Fibroblast of upper back skin (primary cell): Measurements from ENCODE around the gene MAP1LC3B2.

ENCODE experiments used
- DNase-seq: peaks from one replicate; pipeline ENCODE4 v3.0.0-alpha.2; 2013

MAP1LC3B2 gene

GRCh38 chr12:116597886-116598285, 38.7 kb downstream of the MAP1LC3B2 start:
- no peak for DNase-seq

GRCh38 chr12:116598311-116599284, 39.4 kb downstream of the MAP1LC3B2 start:
- DNase-seq, result peak; percentile 40

DNA sequence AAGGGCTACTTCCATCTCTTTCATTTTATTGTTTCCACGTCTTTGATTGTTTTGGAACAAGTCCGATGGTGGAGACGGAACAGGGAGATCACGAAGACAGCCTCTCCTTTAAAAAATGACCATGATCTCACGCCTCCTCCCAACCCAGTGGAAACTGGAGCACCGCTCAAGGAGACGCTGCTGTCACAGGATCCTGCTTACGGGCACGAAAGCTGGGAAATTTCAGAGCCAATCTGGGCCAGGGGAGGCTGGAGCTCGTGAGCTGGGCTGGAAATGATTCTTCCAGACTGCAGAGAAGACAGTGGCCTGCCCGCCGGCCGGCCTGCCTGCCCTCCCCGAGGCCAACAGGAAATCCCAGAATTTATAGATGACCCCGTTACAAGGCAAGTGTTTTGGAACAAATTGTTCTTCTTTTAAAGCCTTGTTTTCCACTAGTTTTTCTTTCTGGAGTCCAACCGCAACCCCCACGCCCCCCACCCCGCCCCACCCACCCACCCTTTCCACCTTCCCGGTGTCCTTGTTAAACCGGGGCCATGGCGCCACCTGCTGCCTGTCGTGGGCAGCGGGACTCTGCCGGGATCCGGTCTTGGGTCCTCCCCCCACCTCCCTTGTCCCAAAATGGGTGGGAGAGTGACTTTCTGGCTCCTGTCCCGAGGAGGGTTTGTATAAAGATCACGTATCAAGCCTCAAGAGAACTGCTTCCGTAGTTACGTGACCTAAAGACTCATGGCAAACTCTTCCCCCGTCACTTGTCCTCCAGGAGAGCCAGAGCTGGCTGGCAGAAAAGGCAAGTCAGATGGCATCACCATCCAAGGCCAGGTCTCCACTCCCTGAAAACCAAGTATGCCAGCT, 40.3 kb downstream of the MAP1LC3B2 start:
- peak; percentile 69 for DNase-seq

- peak; percentile 58 for DNase-seq
Observed at GRCh38 chr12:116600959-116601918, 42.1 kb downstream of the MAP1LC3B2 start.

DNA sequence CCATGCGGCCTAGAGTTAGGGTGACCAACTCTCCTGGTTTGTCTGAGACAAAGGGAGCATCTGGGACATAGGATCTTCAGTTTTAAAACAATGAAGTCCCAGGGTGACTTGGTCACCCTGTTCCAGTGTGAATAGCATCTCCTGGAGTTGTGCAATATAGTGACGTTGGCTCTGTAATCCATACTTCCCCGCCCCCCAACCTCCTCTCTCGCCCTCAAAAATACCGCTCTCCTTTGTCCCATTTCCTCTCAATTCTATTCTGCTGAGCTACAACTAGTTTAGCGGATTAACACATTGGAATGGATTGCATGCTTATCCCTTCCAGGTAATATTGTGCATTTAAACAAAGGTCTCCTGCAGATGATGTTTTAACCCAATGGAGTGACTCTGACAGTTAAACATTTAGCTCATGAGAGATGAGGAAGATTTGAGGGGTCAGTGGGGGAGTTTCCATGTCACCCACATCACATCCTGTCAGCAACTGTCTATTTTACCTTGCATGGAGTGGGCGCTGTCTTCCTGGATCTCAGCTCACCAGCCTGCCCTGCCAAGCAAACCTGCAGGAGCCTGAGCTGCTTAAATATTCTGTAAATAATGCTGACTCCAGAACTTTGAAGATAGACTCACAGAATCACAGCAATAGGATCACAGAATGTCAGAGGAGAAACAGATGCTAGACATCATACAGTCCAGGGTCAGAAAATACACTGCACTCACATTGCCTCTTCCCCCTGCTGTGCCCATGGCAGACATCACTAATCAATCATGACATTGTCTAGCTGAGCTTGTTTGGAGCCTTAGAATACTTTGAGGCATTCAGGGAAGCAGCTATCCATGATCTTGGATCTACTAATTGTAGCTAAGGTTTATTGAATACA, 43.0 kb downstream of the MAP1LC3B2 start:
- no peak for DNase-seq

GRCh38 chr12:116603546-116604177, 44.5 kb downstream of the MAP1LC3B2 start:
- no peak for DNase-seq

DNA sequence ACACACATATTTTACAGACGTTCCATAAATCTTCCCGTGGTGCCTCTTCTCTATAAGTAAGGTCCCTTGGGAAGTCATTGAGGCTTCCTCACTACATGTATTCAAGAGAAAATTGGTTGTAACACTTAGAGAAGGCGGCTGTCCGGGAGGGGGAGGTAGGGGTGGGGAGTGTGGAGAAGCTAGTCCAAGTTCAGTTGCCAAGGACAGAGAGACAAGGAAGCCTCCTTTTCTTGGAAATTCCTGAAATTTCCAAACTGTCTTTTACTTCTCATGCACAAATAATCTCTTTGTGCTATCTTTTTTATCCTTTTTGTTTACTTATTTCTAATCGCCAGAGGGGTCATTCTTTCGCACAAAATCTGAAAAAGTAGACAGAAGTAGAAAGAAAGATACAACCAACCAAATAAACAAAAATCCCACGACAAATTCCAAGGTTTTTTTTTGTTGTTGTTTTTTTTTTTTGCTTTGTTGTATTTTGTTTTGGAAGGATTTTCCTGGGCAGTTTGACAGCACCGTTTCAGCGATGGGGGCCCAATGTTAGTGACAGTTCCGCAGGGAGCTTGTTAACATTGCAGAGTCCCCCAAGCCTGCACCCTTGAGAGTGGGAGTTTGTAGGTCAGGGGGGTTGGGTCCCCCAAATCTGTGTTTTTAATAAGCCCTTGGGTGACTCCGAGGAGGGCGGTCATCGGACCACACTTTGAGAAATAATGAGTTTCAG, 45.2 kb downstream of the MAP1LC3B2 start:
- DNase-seq, result peak; percentile 81

GRCh38 chr12:116604951-116605641, 45.9 kb downstream of the MAP1LC3B2 start:
- DNase-seq, result peak; percentile 53

DNA sequence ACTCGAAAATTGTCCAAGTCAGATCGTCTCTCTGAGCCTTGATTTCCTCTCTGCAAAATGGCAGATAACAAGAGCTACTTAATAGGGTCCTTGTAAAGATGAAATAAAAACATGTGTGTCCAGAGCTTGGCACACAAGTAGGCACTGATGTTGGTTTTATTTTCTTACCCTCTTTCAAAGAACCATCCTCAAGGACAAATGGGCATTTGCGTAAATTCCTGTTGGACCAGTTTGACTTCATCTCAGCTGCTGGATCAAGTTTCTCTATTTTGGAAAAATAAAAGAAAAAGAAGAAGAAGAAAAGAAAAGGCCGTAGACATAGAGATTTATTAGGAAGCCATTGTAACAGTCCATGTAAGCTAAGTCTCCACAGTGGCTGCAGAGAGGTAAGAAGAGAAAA, 47.2 kb downstream of the MAP1LC3B2 start:
- DNase-seq, result no peak

- no peak for DNase-seq
Observed at GRCh38 chr12:116607039-116607438, 47.9 kb downstream of the MAP1LC3B2 start.

GRCh38 chr12:116609319-116610114, 50.3 kb downstream of the MAP1LC3B2 start:
- DNase-seq, result no peak

GRCh38 chr12:116610971-116611541, 51.9 kb downstream of the MAP1LC3B2 start:
- DNase-seq, result no peak

DNA sequence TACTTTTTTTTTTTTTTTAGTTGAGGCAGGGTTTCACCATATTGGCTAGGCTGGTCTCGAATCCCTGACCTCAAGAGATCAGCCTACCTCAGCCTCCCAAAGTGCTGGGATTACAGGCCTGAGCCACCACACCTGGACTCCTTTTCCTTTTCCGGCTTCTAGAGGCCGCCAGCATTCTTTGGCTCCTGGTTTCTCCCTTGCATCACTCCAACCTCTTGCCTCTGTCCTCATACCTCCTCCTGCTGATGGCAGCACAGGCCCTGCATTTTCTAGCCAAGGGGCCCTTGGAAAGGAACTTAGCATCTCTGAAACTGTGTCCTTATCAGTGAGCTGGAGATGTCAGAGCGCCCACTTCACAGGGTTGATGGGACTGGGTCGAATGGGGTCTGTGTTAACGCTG, 53.3 kb downstream of the MAP1LC3B2 start:
- DNase-seq, result no peak

GRCh38 chr12:116613256-116613655, 54.1 kb downstream of the MAP1LC3B2 start:
- no peak for DNase-seq

- DNase-seq, result no peak
Observed at GRCh38 chr12:116614194-116614915, 55.2 kb downstream of the MAP1LC3B2 start.

- no peak for DNase-seq
Observed at GRCh38 chr12:116615141-116615861, 56.1 kb downstream of the MAP1LC3B2 start.
